T follicular helper cell (primary cell): Measurements from ENCODE around the gene NETO1.

Experiments
- DNase-seq: peaks from one replicate; pipeline ENCODE4 v3.0.0-alpha.2; 2020; ENCODE audit warnings: low read depth

Gene NETO1

DNA sequence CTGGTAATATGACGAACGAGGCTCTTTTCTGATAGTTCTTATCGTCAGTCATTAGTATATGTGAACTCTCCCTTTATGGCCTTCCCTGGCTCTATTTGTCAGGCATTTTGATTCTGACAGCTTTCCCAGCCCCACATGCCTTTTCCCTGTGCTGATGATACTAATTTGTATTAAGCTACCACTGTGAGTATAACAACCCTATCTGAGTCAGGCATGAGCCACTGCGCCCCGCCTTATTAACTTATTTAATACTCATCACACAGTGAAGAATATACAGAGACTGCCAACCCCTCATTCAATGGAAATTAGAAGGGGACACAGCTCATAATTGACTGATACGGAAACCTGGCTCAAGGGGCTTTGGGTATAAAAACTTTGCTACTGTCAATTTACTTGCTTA, 140.0 kb downstream of the NETO1 start:
- DNase-seq: no peak

DNA sequence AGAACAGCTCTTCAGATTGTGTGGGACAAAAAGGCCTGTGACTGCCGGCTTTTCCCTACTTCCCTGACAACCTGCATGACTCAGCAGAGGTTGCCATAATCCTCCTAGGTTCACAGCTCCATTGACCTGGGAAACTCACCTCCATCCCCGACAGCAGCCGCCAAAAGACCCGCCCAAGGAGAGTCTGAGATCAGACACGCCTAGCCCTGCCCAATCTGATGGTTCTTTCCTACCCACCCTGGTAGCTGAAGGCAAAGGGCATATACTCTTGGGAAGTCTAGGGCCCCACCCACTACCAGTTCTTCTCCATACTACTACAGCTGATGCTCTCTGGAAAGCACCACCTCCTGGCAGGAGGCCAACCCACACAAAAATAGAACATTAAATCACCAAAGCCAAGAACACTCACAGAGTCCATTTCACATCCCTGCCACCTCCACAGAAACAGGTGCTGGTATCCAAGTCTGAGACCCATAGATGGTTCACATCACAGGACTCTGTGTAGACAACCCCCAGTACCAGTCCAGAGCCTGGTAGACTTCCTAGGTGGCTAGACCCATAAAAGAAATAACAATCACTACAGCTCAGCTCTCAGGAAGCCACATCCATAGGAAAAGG, 140.6 kb downstream of the NETO1 start:
- no peak for DNase-seq

DNA sequence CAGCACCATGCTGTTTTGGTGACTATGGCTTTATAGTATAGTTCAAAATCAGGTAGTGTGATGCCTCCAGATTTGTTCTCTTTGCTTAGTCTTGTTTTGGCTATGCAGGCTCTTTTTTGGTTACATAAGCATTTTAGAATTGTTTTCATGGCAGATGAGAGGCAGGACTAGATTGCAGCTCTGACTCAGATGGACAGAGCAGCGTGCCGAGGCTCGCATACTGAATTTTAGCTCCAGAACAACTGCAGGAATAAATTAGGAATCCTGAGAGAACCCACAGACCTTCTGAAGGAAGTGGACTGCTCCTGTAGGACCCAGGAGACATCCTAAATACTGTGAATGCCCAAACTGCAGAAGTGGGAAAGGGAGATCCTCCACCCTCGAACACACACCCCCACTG, 141.6 kb downstream of the NETO1 start:
- no peak for DNase-seq

DNA sequence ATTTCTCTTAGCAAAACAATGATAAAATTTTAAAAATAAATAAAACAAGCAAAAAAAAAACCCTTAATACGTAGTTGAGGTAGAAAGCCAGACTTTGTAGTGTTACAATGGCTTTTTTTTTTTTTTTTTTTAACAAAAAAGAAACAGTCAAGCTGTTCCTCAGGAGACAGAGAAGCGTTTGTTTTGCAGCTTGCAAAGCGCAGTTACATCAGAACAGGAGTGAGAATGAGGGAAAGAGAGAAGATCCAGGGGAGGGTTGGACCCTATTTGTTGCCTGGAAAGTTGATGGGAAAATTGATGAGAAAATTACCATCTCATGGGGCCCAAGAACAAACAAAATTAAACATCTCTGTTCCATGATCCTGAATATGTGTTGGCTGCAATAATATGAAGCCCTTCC, 146.5 kb downstream of the NETO1 start:
- no peak for DNase-seq

DNA sequence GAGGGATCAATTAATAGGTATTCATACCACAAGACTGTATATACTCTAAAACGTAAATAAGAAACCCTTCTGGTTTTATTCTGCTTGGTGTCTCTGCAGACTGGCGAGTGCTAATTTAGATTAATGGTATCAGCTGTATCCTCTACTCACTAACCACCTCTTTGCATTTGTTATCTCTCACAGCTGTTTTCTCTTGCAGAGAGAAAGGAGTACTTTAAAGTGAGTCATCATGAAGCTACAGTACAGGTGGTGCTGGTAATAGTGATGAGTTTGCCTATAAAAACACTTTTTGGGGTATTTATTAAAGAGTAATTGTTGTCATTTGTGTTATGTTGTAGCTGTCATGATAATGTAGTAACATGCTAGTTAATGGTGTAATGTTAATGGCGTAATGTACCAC, 147.7 kb downstream of the NETO1 start:
- DNase-seq: no peak

DNA sequence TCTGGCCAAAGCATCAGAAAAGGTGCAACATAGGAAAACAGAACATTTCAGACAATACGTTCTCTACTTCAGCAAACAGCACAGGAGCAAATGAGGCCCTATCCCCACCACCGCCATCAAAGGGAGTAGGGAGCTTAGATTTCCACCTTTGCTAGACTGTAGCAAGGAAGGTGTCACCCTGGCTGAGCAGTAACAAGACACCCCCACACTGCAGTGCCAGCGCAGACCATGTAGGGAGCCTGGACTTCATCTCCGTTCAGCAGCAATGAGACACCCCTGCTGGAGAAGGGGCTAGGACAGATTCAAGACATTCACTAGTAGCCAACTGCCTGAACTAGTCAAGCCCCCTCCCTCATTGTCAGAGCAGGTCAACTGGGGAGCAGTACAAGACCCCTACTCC, 163.6 kb downstream of the NETO1 start:
- DNase-seq: no peak

DNA sequence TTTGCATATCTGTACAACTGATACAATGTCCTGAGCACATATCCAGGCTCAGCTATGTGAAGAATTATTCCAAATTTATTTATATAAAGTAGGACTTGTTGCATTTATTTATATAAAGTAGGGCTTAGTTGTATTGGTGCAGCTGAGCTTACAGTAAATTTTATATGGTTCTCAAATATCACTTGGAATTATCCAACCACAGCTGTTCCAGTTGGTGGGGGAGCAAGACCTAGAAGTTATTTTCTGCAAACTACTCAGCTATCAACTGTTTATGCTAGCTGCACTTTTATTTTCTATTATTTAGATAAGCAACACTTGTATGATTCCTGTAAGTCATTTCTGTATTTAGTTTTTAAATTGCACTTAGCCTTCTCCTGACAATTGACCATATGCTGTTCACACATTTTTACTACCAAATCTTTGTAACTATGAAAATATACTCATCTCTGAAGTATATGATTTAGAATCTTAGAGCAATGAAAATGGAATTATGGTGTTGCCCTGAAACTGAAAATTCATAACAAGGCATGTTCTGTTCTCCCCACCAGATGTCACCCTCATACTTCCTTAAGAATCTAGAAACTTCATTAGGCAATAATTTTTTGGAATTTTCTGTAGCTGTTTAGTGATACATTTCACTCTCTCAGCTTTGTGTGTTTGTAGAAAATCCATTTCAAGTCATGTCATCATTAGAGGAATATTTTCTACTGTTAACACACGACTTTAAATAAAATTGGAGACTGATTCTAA, 166.7 kb downstream of the NETO1 start:
- DNase-seq: no peak

DNA sequence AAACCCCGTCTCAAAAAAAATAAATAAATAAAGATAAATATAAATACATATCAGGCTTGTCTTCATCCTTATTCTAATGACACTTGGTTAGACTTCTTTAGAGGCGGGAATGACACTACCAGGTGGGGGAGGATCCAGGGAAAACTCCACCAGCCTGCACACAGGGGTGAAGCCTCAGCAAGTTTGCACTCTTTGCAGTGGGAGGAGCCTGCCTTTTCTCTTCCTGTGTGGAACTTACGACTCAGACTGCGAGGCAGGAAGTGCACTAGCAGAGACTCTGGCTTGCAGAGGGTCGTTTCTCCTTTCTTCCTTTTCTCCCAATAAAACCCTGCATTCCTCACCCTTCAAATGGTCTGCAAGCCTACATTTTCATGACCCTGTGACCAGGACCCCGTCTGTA, 170.1 kb downstream of the NETO1 start:
- DNase-seq: no peak

DNA sequence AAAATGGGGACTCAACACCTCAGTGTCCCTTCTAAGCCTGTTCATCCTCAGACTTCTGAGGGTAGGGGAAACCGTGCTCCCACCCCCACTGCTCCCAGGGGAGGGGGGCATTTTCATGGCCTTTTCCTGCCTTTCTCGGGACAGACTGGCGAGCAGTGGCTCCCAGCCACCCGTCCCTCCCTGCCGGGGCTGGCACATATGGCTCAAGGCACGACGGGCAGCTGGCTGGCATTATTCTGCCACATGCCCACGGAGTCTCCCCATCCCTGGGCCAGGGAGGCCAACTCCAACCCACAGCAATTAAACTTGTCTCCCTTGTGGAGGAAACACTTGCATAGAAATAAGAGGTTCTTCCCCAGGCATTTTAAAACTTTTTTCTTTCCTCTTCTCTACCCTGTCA, 175.2 kb downstream of the NETO1 start:
- no peak for DNase-seq
